ENCODE measurements around the gene FOSL1.

GRCh38 chr11:65907878-65908277 is 7.7 kb upstream of the FOSL1 start:
- TF ChIP-seq, protein P1, sequence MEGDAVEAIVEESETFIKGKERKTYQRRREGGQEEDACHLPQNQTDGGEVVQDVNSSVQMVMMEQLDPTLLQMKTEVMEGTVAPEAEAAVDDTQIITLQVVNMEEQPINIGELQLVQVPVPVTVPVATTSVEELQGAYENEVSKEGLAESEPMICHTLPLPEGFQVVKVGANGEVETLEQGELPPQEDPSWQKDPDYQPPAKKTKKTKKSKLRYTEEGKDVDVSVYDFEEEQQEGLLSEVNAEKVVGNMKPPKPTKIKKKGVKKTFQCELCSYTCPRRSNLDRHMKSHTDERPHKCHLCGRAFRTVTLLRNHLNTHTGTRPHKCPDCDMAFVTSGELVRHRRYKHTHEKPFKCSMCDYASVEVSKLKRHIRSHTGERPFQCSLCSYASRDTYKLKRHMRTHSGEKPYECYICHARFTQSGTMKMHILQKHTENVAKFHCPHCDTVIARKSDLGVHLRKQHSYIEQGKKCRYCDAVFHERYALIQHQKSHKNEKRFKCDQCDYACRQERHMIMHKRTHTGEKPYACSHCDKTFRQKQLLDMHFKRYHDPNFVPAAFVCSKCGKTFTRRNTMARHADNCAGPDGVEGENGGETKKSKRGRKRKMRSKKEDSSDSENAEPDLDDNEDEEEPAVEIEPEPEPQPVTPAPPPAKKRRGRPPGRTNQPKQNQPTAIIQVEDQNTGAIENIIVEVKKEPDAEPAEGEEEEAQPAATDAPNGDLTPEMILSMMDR (IDR thresholded peaks at IDR 0.05; ENCODE audit: insufficient read depth, low read length, poor library complexity, severe bottlenecking) = no peak
- TF ChIP-seq EZH2phosphoT487 (conservative IDR thresholded peaks at IDR 0.05; ENCODE audit: low read length) = no peak
